ENCODE results near the gene RYR3.

Gene RYR3

DNA sequence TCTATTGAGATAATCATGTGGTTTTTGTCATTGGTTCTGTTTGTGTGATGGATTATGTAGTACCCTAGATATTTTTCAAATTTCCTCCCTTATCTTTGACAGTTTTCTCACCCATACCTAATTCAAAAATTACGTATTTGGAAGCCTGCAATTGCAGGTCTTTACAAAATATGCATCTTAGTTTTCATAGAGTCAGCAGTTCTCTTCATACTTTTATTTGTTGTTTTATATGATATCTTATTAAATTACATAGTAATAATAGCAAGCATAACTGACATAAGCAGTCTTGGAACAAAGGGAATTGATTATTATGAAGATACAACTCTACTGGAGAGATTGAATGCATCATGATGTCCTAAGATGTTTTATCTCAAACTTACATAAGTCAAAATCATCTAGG lies 442.2 kb downstream of the RYR3 start:
- DNase-seq (ENCODE audit: low read depth in 2 of 3, low spot score in 1 of 3) = no peak

DNA sequence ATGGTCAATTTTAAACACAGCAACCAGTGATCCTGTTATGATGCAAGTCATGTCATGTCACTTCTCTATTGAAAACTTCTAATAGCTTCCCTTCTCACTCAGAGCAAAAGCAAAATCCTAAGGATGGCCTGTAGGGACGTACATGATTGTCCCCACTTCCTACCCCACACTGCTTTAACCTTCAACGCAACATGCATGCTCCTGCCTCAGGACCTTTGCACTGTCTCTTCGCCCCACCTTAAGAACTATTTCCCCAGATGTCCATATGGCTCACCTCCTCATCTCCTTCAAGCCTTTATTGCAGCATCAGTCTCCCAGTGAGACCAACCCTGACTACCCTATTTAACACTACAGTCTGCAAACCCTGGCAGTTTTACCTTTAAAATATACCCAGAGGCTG lies 443.5 kb downstream of the RYR3 start:
- DNase-seq (ENCODE audit: low read depth in 2 of 3, low spot score in 1 of 3) = no peak

DNA sequence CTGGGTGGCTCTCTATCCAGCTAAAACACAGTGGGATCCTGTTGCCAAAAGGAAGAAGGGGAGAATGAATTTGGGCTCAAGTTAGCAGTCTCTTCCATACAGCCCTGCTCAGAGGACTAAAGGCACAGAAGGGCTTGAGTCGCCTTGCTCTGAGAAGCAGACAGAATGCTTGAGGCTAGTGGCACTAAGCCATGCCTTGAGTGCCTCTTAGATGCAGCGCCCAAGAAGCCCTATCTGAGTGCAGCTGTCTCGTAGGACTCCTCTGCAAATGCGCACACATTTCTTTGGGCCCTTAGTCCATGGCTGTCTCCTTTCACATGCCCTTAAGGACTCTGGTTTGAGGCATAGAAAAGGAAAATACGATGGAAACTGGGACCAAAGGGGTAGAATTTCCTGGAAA lies 446.2 kb downstream of the RYR3 start:
- DNase-seq (ENCODE audit: low read depth in 2 of 3, low spot score in 1 of 3) = no peak

DNA sequence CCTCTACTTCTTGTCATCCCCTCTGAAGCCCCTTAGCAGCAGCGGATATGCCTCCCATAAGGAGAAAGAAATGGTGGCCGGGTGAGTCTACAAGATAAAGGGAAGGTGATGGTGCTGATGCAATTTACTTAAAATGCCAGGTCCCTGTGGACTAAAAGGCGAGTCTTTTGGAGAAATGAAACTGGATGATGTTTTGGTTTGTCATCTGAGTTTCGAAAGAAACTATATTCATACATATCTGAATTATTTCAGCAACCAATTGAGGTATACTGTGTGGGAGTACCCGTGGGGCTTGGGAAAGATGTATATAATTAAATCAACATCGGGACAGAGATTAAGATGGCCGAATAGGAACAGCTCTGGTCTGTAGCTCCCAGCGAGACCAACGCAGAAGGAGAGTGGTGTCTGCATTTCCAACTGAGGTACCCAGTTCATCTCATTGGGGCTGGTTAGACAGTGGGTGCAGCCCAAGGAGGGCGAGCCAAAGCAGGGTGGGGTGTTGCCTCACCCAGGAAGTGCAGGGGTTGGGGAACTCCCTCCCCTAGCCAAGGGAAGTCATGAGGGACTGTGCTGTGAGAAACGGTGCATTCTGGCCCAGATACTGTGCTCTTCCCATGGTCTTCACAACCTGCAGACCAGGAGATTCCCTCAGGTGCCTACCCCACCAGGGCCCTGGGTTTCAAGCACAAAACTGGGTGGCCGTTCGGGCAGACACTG lies 446.9 kb downstream of the RYR3 start:
- DNase-seq (ENCODE audit: low read depth in 2 of 3, low spot score in 1 of 3) = no peak

DNA sequence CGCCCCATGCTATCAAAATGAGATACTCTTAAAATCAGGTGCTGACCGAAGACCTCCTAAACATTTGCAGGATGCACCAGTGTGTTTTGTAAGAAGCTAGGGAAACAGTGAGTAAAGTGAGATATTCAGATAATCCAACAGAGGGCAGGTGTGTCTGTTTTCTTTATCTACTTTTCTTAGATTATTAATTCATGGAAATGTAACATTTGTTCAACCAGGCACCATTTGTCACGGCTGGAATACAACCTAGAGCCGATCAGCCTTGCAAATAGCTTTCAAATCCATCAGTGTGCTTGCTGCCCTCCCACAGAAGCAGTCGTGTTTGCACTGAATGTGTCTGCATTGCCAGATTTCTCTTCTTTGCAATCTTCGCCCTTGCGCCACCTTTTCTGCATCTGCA lies 455.6 kb downstream of the RYR3 start:
- no peak for DNase-seq (ENCODE audit: low read depth in 2 of 3, low spot score in 1 of 3)

DNA sequence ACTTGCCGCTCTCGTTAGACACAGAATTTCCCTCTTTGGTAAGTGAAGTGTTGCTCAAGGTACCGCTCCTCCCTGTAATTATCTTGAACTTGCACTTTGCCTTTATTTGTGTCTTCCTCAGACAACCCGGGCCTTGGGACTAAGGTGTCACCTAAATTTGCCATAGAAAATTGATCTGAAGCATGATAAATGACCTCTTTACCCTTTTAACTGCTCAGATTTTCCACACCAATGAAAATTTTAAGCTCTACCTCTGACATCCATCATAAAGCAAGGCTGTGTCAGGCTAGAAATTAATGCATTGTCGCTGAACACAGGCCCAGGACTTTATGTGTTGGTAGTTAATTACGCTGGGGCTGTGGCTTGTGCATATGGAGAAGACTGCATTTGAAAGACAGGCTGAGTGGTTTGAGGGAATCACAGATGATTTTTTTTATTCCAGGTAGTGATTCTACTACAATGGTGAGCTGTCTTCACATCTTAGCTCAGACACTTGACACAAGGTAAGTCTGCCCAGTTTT lies 458.0 kb downstream of the RYR3 start:
- DNase-seq (ENCODE audit: low read depth in 2 of 3, low spot score in 1 of 3) = no peak

DNA sequence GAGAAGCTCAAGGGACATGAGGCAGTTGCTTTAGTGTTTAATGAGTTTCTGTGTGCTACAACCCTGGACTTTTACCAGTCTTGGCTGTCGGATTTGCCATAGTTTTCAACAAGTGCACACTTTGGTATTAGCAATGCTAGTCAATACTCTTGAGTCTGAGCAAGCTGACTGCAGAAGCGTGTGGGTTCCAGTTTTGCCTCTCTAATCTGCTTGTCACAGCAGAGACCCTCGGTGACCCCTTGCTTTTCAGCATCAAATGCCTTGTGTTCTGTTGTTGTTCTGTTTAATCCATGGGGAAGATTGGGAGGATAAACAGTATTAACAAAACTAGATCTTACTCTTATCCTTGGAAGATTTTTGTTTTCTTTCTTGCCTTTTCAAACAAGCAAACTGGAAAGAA lies 463.2 kb downstream of the RYR3 start:
- DNase-seq (ENCODE audit: low read depth in 2 of 3, low spot score in 1 of 3) = no peak

DNA sequence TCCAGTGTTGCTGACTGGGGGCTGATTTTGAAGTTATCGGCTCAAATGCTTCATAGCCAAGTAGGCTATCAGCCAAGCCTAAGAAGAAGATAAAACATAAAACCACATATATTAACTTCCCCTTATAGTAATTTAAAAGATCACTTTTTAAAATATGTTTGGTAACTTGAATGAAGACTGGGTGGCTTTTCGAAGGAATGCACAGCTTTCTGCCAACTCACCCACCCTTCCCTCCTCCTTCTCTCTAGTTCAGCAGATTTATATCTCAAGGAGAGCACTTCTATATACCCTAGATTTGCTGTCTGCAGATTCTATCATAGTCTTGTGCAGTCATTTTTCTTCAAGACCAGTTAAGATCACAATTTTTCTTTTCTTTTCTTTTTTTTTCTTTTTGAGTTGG lies 468.1 kb downstream of the RYR3 start:
- no peak for DNase-seq (ENCODE audit: low read depth in 2 of 3, low spot score in 1 of 3)

DNA sequence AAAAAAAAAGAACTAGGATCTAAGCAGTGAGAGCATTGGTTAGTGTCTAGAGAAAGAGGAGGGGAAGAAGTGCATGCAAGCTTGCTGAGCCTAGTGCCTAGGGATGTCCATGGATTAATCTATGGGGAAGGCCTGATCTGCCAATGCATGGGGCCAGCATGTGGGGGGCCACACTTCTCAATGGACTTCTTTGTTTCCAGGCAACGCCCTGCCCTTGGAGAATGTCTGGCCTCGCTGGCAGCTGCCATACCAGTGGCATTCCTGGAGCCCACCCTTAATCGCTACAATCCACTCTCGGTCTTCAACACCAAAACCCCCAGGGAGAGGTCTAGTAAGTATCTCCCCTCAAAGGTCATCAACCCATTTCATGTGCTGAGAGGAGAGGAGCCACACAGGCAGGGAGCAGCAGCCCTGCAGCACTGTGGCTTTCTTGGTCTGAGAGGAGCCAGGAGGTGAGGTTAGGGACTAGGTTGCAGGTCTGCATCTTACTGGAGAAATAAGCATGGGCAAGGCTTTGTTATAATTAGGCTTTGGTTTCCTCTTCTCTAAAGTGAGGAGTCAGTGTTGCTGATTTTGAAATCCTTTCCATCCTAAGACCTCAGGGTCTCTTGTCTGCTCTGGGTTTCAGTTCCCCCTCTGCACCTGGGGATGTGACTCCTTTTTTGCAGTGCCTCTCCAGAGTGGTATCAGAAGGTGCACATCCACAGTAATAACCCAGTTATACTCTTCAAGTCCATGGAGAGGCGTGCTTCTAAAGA lies 469.4 kb downstream of the RYR3 start:
- DNase-seq (ENCODE audit: low read depth in 2 of 3, low spot score in 1 of 3) = no peak

DNA sequence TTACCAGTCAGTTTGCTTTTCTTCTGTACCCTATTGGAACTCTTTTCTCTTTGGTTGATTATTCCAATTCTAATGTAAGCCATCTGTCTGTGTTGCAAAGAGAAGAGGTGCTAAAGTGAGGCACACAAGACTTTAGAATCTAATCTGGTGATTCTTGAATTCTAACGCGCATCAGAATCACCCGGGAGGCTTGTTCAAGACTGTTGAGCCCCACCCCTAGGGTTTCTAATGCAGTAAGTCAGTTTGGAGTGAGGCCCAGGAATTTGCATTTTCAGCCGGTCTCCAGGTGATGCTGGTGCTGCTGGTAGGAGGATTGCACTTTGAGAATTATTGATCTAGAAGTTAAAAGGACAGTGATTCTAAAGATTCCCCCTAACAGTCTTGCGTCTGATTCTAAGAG lies 472.2 kb downstream of the RYR3 start:
- no peak for DNase-seq (ENCODE audit: low read depth in 2 of 3, low spot score in 1 of 3)

DNA sequence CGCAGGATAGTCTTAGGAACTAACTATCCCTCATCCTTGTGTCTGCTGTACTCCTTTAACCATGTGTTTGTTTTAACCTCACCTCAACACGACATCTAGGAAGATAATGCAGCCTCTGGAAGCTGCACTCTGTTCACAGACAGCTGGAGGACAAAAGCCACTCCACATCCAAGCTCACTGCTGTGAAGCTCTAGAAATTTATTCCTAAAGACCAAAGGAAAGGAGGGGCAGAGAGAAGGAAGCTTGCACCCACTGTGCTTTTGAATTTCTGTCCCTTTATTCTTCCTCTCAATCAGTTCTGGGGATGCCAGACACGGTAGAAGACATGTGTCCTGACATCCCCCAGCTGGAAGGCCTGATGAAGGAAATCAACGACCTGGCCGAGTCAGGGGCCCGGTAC lies 474.6 kb downstream of the RYR3 start:
- no peak for DNase-seq (ENCODE audit: low read depth in 2 of 3, low spot score in 1 of 3)

DNA sequence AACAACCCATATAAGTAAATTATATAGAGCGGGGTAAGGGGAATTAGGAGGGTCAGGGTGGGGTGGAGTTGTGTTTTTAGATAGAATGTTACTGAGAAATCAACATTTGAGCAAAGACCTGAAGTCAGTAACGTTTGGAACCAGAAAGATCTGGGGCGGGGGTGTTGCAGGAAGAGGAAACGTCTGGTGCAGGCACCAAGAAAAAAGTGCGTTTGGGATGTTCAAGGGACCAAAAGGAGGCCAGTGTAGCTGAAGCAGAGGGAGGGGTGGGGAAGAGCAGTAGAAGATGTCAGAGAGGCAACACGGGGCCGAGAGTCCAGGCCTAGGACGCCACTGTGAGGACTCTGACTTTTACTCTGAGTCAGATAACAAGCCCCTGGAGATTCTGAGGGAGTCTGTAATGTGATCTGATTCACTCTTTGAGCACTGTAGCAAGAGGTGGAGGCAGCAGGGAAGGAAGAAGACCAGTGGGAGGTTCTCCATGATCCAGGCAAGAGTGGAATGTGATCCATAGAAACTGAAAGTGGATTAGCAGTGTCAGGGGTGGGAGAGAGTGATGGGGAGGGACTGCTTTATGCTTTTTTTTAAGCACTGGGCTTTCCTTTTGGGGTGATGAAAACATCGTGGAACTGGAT lies 478.3 kb downstream of the RYR3 start:
- DNase-seq (ENCODE audit: low read depth in 2 of 3, low spot score in 1 of 3) = no peak

DNA sequence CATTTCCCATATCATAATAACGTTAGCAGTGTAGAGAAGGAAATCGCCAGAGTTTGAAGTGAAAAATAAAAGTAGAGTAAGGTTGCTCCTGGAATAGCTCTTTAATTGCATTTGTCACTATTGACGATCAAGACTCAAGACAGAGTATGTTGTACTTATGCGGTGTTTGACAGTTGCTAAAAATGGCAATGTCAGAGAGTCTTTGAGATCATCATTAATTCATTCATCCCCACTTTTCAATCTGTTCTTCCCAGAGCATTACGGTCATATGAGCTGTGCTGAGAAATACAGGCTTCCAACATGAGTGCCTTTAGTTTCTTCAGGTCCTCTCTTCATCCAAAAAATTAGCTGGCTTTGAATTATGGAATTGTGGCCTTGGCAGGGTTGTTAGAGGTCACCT lies 483.7 kb downstream of the RYR3 start:
- DNase-seq (ENCODE audit: low read depth in 2 of 3, low spot score in 1 of 3) = no peak

DNA sequence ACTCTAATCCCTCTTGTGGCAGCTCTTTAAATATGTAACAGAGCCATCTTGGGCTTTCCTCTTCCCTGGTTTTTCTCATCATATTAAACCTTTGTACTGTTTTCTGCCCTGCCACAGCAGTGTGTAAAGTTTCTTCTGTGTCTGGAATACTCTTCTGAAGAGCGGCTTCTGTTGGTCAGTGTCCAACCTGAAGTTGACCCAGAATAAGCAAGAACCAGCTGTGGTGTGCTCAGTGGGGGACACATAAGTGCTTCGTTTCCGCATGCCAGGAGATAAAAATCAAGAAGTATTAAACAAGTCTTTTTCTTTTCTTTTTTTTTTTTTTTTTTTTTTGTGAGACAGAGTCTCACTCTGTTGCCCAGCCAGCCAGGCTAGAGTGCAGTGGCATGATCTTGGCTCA lies 484.3 kb downstream of the RYR3 start:
- DNase-seq (ENCODE audit: low read depth in 2 of 3, low spot score in 1 of 3) = no peak

DNA sequence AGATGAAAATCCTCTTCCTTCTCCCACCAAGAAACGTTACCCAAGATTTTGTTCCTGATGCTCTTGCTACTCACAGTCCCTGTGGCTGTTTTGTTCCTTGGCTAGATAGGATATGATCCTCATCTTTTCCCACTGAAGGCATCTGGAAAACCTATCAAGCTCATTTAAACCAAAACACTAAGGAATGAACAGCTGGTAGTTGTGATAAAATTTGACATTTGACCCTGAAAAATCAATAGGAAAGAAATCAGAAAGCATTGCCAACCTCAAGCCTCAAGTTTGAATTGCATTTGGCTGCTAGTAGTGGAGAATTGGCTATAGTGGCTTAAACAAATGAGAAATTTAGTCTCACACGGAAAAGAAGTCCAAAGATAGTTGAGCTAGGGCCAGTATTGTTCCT lies 486.9 kb downstream of the RYR3 start:
- DNase-seq (ENCODE audit: low read depth in 2 of 3, low spot score in 1 of 3) = no peak

DNA sequence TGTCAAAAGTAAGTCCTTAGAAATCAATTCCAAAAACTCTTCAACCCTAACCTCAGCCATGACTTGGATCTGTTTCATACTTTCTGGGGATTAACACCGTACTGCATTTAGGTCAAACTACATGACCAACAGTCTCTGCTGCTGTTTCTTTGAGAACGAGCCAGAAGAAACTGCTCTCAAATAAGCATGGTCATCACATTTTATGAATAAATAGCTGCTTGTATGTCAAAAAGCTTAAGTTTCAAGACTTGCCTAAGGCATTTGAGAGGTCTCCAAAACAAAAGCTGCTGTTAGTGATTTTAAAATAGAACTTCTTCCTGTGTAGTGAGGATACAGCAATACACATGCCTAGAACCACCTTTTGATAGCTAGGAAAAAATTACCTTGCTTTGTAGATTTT lies 491.2 kb downstream of the RYR3 start:
- DNase-seq (ENCODE audit: low read depth in 2 of 3, low spot score in 1 of 3) = no peak

DNA sequence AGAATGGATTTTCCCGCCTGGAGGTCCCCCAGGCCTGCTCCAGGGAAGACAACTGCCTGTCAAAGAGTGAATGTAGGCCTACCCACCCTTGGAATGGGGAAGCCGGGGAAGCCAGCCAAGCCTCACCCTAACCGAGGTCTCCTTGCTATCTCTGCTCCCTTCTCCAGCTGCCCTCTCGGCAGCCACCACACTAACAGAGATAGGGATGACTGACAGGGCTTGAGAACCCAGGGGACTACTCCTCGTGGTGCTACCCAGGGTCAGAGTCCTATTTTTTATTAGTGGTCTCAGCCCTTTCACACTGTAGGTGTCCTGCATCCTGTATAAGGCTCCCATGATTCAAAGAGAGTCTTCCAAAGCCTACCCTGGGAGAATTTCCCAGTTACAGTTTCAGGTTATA lies 496.9 kb downstream of the RYR3 start:
- no peak for DNase-seq (ENCODE audit: low read depth in 2 of 3, low spot score in 1 of 3)

DNA sequence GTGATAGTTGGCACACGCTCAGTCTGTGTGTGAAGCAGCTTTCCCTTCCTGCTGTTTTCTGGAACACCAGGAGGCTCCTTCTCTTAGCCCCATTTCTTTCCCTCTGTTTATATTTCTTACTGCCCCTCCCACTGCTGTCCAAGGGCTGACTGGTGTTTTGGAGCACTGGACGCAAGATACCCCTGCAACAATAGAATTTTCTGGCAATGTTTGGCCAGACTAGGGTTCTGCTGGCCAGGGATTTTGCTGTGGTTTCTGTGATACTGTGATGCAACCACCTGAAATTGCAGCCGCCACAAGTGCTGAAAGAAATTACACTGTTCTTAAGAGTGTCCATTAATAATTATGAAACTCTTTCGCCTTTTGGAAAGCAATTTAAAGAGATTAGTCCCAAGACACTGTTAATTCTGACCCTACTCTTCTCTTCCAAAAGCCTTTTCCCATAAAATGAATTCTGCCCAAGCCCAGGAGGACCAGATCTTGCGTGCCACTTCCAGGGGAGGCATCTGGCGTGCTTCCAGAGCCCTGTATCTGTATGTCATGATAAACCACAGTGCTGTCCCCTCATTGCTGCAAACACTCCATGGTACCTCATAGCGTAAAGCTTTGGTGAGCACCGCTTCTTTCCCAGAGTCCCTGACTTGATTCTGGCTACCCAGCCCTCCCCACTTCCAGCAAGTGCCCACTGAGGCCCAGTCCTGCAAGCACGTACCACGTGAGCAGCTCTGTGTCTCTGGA lies 498.1 kb downstream of the RYR3 start:
- no peak for DNase-seq (ENCODE audit: low read depth in 2 of 3, low spot score in 1 of 3)

DNA sequence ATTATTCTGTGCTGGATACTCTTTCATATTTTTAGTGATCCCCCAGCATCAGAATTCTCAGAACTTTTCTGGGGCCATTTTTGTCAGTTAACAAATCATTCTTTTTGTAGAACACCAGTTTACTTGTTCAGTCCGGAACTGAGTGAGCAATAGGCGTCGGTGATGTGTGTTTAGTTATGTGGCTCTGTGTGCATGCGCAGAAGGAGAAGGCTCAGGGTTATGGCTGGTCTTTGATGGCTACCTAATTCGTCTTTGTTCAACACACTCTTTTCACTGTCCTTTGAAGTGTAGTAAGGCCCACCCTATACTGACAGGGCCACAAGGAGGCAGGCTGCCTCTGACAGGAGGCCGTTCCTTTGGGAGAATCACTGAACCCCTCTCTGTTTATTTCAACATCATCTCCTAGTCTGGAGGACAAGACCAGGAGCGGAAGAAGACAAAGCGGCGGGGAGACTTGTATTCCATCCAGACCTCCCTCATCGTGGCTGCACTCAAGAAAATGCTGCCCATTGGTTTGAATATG lies 499.4 kb downstream of the RYR3 start:
- DNase-seq (ENCODE audit: low read depth in 2 of 3, low spot score in 1 of 3) = no peak

DNA sequence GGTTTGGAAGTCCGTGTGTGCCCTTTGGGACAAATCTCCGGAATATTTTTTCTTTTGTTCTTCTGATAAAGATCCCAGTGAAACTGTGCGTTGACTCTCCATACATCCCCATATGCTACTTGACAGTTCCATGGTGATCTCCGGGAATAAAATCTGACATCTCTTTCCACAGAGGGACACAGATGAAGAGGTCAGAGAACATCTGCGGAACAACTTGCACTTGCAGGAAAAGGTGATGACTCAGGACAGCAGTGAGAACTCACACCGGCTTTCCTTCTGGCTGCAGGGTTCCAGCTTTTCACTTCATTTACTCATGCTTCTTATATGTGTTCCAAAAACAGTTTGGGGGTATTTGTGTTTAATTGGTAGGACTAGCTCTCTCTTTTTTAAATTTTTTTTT lies 500.0 kb downstream of the RYR3 start:
- DNase-seq (ENCODE audit: low read depth in 2 of 3, low spot score in 1 of 3) = no peak

DNA sequence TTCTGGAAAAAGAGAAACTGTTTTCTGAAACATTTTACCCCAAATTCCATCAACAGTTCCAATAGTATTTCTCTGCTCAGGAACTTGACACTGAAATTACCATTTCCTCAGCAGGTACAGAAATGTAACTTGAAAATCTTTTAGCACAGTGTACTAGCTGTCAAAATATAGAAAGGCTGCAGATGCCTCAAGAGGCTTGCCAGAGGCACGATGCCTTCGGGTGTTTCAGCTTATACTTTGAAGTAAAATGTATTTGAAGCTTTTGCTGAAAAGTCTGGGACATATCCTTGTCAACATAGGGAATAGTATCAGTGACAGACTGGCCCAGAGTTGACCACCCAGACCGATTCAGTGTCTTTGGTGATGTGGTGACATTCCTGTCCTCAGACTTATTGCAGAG lies 503.1 kb downstream of the RYR3 start:
- DNase-seq (ENCODE audit: low read depth in 2 of 3, low spot score in 1 of 3) = no peak

Data from stimulated activated CD4-positive, alpha-beta T cell treated with anti-CD3 and anti-CD28 coated beads, Interleukin-12 subunit alpha, Interleukin-12 subunit beta, amount 100 ng/mL, for 48 hours (primary cell).